ENCODE data around the gene LRRC74A. TPM values are rescaled to one million over a fixed set of nuclear protein-coding genes. Genes with fewer than 3 reads are reported as not detected.
A peak's percentile ranks its signal among the peaks of the same experiment; 100 is the strongest.

LRRC74A gene
- total RNA-seq, 4 donors from 2014 or later, result not detected

GRCh38 chr14:76781648-76782051, 44.6 kb upstream of the LRRC74A start:
- TF ChIP-seq POLR2A (IDR thresholded peaks at IDR 0.05) (no peak), CTCF (IDR thresholded peaks at IDR 0.05) (no peak)
- Histone ChIP-seq H3K4me3 (replicated peaks in 1 of 3) (no peak overlapping the region), H3K4me1 (peaks cover 0 to 4% of the 10 kb centered on the region in 2 donors), H3K27ac (no peak overlapping the region), H3K9me3 (no peaks in the 10 kb centered on the region), H3K27me3 (no peaks in the 10 kb centered on the region), H3K36me3 (peaks cover 6 to 11% of the 10 kb centered on the region in 2 donors)
- intact Hi-C loops (cut with DNase I), result loop anchor here (10.0 kb wide), 1 partner anchor 77 kb away; no protein-coding TSS in a partner anchor
- DNase-seq, result no peak
- 84 to 90% methylated on average over 2 of the region's 2 CpGs for WGBS, 2 donors

GRCh38 chr14:76782115-76782884, 43.9 kb upstream of the LRRC74A start:
- Histone ChIP-seq H3K4me1 (no peaks in the 10 kb centered on the region), H3K27ac (no peak overlapping the region), H3K27me3 (no peaks in the 10 kb centered on the region), H3K4me3 (replicated peaks in 1 of 3) (no peak overlapping the region), H3K36me3 (peaks cover 6 to 11% of the 10 kb centered on the region in 2 donors), H3K9me3 (no peaks in the 10 kb centered on the region)
- 73 to 88% methylated on average over 10 of the region's 10 CpGs for WGBS, 2 donors
- intact Hi-C loops (cut with DNase I), result loop anchor here (10.0 kb wide), 1 partner anchor 77 kb away; no protein-coding TSS in a partner anchor
- DNase-seq, result no peak
- TF ChIP-seq CTCF (IDR thresholded peaks at IDR 0.05), result no peak
- TF ChIP-seq POLR2A (IDR thresholded peaks at IDR 0.05), result no peak

- 51 to 62% methylated on average over 8 to 9 of the region's 9 CpGs for WGBS, 2 donors
- no peaks in the 10 kb centered on the region for H3K4me1 ChIP-seq
- TF ChIP-seq POLR2A (IDR thresholded peaks at IDR 0.05), result no peak
- no peaks in the 10 kb centered on the region for H3K27me3 ChIP-seq
- no peak for DNase-seq
- H3K9me3 ChIP-seq, result no peaks in the 10 kb centered on the region
- intact Hi-C loops (cut with DNase I), result loop anchor here (10.0 kb wide), 1 partner anchor 78 kb away; no protein-coding TSS in a partner anchor
- H3K4me3 ChIP-seq (replicated peaks in 1 of 3), result no peak overlapping the region
- H3K36me3 ChIP-seq, result peaks cover 11% of the 10 kb centered on the region in 2 donors
- no peak overlapping the region for H3K27ac ChIP-seq
These were observed 43.2 kb upstream of the LRRC74A start for GRCh38 chr14:76782885-76783566.

GRCh38 chr14:76784266-76784874, 41.8 kb upstream of the LRRC74A start:
- H3K4me1 ChIP-seq, result no peaks in the 10 kb centered on the region
- peaks cover 15 to 24% of the 10 kb centered on the region in 2 donors for H3K36me3 ChIP-seq
- no peak overlapping the region for H3K4me3 ChIP-seq (replicated peaks in 1 of 3)
- H3K9me3 ChIP-seq, result no peaks in the 10 kb centered on the region
- DNase-seq, result no peak
- WGBS, 2 donors, result 73 to 85% methylated on average over 6 of the region's 6 CpGs
- no peaks in the 10 kb centered on the region for H3K27me3 ChIP-seq
- H3K27ac ChIP-seq, result no peak overlapping the region
- intact Hi-C loops (cut with DNase I), result loop anchor here (10.0 kb wide), 1 partner anchor 80 kb away; no protein-coding TSS in a partner anchor
- TF ChIP-seq CTCF (IDR thresholded peaks at IDR 0.05) (no peak), POLR2A (IDR thresholded peaks at IDR 0.05) (no peak)

- 52 to 59% methylated on average over 2 of the region's 2 CpGs for WGBS, 2 donors
- H3K27me3 ChIP-seq, result no peaks in the 10 kb centered on the region
- H3K4me1 ChIP-seq, result no peaks in the 10 kb centered on the region
- intact Hi-C loops (cut with DNase I), result loop anchor here (10.0 kb wide), 1 partner anchor 80 kb away; no protein-coding TSS in a partner anchor
- peak; percentile 48 to 59 for DNase-seq
- H3K27ac ChIP-seq, result peak overlapping the region in 1 of 3 donors; percentile 1
- H3K4me3 ChIP-seq (replicated peaks in 1 of 3), result no peak overlapping the region
- H3K36me3 ChIP-seq, result peaks cover 20 to 27% of the 10 kb centered on the region in 2 donors
- no peak for TF ChIP-seq POLR2A (IDR thresholded peaks at IDR 0.05)
- peak in 5 of 6 experiments; percentile 26 to 64 (median 42) for TF ChIP-seq CTCF (IDR thresholded peaks at IDR 0.05)
- no peaks in the 10 kb centered on the region for H3K9me3 ChIP-seq
These were observed 41.3 kb upstream of the LRRC74A start for GRCh38 chr14:76784881-76785280.

Measured in thyroid gland (tissue), 4 donors.